OCI-M2 (cell line): ENCODE results near the gene HAUS5.
A peak's percentile ranks its signal among the peaks of the same experiment; 100 is the strongest.
"Not testable (repeated sequence)": the region's sequence is repeated elsewhere in the genome, so short reads cannot be mapped to it uniquely, and the experiment has no call there.

Experiments
- DNase-seq: peaks from one replicate; lab custom pipeline; 2025; ENCODE audit not compliant: unreplicated experiment; lab: John Stamatoyannopoulos, UW

The HAUS5 gene

GRCh38 chr19:35612559-35613321, at the start of gene HAUS5:
HAUS5 (plus strand) TSS chr19:35612735; CDS start chr19:35612795, 60 bp downstream.
- peak; percentile 98 for DNase-seq

GRCh38 chr19:35562776-35563175, 49.8 kb upstream of the HAUS5 start:
- DNase-seq: no peak

GRCh38 chr19:35563207-35563829, 49.2 kb upstream of the HAUS5 start, which contains the start of gene ATP4A:
ATP4A (minus strand) TSS chr19:35563658; CDS start chr19:35563629, 29 bp downstream.
- no peak for DNase-seq

- DNase-seq: no peak
Observed at GRCh38 chr19:35565016-35565856, 47.3 kb upstream of the HAUS5 start.

GRCh38 chr19:35566738-35567137, 45.8 kb upstream of the HAUS5 start:
- no peak for DNase-seq

GRCh38 chr19:35569281-35569781, 43.2 kb upstream of the HAUS5 start:
- no peak for DNase-seq

GRCh38 chr19:35571406-35571965, 41.0 kb upstream of the HAUS5 start:
- DNase-seq: no peak

- DNase-seq: no peak
Observed at GRCh38 chr19:35577918-35578317, 34.6 kb upstream of the HAUS5 start.

GRCh38 chr19:35578707-35579106, 33.8 kb upstream of the HAUS5 start:
- DNase-seq: no peak

- DNase-seq: no peak
Observed at GRCh38 chr19:35582760-35583159, 29.8 kb upstream of the HAUS5 start.

- no peak for DNase-seq
Observed at GRCh38 chr19:35585848-35586247, 26.7 kb upstream of the HAUS5 start, which contains the start of gene PMIS2. PMIS2 (plus strand) TSS chr19:35586173; CDS start chr19:35586260, 87 bp downstream.

- DNase-seq: no peak
Observed at GRCh38 chr19:35587321-35587720, 25.2 kb upstream of the HAUS5 start.

- no peak for DNase-seq
Observed at GRCh38 chr19:35590875-35591274, 21.7 kb upstream of the HAUS5 start.

- no peak for DNase-seq
Observed at GRCh38 chr19:35592226-35592625, 20.3 kb upstream of the HAUS5 start.

GRCh38 chr19:35595026-35595425, 17.5 kb upstream of the HAUS5 start:
- DNase-seq: not testable (repeated sequence)

- DNase-seq: no peak
Observed at GRCh38 chr19:35595928-35596327, 16.6 kb upstream of the HAUS5 start.

GRCh38 chr19:35596366-35596999, 16.1 kb upstream of the HAUS5 start:
- no peak for DNase-seq

- DNase-seq: no peak
Observed at GRCh38 chr19:35601971-35602370, 10.6 kb upstream of the HAUS5 start.

- not testable (repeated sequence) for DNase-seq
Observed at GRCh38 chr19:35604436-35604835, 8.1 kb upstream of the HAUS5 start.

GRCh38 chr19:35607170-35607569, 5.4 kb upstream of the HAUS5 start:
- not testable (repeated sequence) for DNase-seq
